Measurements from ENCODE around the gene FHIP2A. TPM values are rescaled to one million over a fixed set of nuclear protein-coding genes. Genes with fewer than 3 reads are reported as not detected.

The FHIP2A gene
- total RNA-seq, 1 donor from 2014 or later = 59.3 TPM

DNA sequence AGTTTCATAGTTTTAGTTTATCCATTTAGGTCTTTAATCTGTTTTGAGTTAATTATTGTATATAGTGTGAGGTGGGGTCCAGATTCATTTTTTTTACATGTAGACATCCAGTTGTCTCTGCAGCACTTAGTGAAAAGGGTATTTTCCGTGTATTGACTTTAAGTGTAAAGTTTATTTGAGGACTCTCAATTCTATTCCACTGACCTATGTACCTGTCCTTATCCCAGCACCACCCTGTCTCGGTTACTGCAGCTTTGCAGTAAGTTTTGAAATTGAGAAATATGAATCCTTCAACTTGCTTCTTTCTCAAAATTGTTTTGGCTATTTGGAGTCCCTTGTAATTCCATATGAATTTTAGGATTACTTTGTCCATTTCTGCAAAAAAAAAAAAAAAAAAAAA lies 29.8 kb downstream of the FHIP2A start:
- Mint-ChIP-seq H3K27me3 (ENCODE audit: unreplicated experiment) (no peaks in the 10 kb centered on the region), H3K4me1 (ENCODE audit: unreplicated experiment) (peaks cover 21% of the 10 kb centered on the region), H3K4me3 (ENCODE audit: unreplicated experiment) (no peak overlapping the region), H3K27ac (ENCODE audit: unreplicated experiment) (no peak overlapping the region), H3K36me3 (ENCODE audit: unreplicated experiment) (peaks cover 82% of the 10 kb centered on the region), H3K9me3 (ENCODE audit: unreplicated experiment) (peaks cover 4% of the 10 kb centered on the region)
- DNase-seq (ENCODE audit: extremely low spot score, unreplicated experiment) = no peak
- TF ChIP-seq, protein P1, sequence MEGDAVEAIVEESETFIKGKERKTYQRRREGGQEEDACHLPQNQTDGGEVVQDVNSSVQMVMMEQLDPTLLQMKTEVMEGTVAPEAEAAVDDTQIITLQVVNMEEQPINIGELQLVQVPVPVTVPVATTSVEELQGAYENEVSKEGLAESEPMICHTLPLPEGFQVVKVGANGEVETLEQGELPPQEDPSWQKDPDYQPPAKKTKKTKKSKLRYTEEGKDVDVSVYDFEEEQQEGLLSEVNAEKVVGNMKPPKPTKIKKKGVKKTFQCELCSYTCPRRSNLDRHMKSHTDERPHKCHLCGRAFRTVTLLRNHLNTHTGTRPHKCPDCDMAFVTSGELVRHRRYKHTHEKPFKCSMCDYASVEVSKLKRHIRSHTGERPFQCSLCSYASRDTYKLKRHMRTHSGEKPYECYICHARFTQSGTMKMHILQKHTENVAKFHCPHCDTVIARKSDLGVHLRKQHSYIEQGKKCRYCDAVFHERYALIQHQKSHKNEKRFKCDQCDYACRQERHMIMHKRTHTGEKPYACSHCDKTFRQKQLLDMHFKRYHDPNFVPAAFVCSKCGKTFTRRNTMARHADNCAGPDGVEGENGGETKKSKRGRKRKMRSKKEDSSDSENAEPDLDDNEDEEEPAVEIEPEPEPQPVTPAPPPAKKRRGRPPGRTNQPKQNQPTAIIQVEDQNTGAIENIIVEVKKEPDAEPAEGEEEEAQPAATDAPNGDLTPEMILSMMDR (IDR thresholded peaks at IDR 0.05) = no peak

DNA sequence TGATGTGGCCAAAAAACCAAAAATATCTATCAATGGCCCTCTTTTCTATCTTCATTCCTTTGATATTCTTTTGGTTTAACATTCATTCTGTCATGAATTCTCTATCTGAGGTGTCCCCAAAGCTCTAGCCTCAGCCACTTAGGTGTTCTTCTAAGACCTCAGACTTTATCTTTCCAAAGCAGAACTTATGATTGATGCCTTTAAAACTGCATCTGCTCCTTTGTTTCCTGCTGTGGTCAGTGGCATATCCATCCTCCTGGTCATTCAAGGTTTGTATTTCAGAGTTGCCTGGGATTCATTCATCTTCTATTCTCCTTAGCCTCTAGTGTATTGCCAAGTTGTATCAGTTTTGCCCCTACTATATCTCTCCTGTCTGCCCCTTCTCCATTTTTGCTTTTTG lies 30.6 kb downstream of the FHIP2A start:
- Mint-ChIP-seq H3K27ac (ENCODE audit: unreplicated experiment) (no peak overlapping the region), H3K4me1 (ENCODE audit: unreplicated experiment) (peaks cover 29% of the 10 kb centered on the region), H3K27me3 (ENCODE audit: unreplicated experiment) (no peaks in the 10 kb centered on the region), H3K9me3 (ENCODE audit: unreplicated experiment) (peaks cover 4% of the 10 kb centered on the region), H3K4me3 (ENCODE audit: unreplicated experiment) (no peak overlapping the region), H3K36me3 (ENCODE audit: unreplicated experiment) (peaks cover 74% of the 10 kb centered on the region)
- no peak for DNase-seq (ENCODE audit: extremely low spot score, unreplicated experiment)
- TF ChIP-seq, protein P1 (IDR thresholded peaks at IDR 0.05) = no peak

DNA sequence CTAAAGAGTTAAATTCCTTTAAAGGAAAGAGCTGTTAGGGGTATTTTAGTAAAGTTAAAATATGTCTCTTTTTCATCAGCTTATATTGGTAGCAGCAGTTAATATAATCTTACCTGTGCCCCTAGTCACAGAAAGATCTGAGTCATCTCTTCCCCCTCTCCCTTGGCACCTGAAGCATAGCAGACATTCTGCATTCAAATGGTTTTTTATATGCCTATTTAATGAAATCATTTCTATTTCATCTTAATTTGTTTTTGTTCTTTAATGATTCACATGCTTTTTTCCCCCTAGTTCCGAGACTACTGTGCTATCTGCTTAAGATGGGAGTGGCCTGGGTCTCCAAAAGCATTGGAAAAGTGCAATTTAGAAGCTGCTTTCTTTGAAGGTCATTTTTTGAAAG lies 33.3 kb downstream of the FHIP2A start:
- H3K36me3 Mint-ChIP-seq (ENCODE audit: unreplicated experiment) = peaks cover 72% of the 10 kb centered on the region
- H3K4me1 Mint-ChIP-seq (ENCODE audit: unreplicated experiment) = peaks cover 50% of the 10 kb centered on the region
- H3K27me3 Mint-ChIP-seq (ENCODE audit: unreplicated experiment) = no peaks in the 10 kb centered on the region

DNA sequence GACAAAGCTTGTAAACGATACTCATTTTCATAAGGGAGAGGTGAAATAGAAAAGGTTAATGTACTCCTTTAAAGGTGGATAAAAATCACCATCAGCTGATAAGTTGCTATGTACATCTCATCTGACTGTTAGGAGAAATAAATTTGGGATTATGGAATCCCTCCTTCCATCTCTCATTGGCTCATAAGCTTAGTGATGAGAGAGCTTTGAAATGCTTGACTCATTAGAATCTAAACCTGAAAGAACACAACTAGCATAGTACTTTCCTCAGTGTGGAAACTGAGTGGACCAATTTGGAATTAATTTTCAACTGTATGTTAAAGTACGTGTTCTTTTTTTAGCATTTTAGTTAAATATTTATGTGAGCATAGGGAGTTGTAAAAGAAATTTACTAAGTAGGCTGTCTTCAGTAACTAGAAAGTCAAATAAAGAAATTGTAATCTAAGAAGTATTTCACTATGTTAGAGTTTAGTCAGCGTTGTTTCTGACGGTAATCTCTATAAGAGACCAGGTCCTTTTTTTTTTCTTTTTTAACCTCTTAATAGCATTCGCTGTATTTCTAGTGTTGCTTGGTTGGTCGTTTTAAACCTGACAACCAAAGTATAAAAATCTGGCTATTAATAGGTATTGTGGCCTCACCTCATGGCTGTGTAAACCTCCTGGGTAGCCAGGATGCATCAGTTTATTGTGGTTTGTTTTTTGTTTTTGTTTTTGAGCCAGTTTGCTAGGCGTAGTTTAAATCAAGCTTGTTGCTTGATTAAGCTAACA lies 34.4 kb downstream of the FHIP2A start:
- H3K36me3 Mint-ChIP-seq (ENCODE audit: unreplicated experiment) = peaks cover 69% of the 10 kb centered on the region
- H3K4me3 Mint-ChIP-seq (ENCODE audit: unreplicated experiment) = peak overlapping the region; percentile 59

More for the DNA sequence above, 33.3 kb downstream of the FHIP2A start:
- DNase-seq (ENCODE audit: extremely low spot score, unreplicated experiment) = no peak
- H3K9me3 Mint-ChIP-seq (ENCODE audit: unreplicated experiment) = no peaks in the 10 kb centered on the region
- peak overlapping the region; percentile 94 for H3K27ac Mint-ChIP-seq (ENCODE audit: unreplicated experiment)
- no peak overlapping the region for H3K4me3 Mint-ChIP-seq (ENCODE audit: unreplicated experiment)
- TF ChIP-seq, protein P1 (IDR thresholded peaks at IDR 0.05) = no peak

More for the DNA sequence above, 34.4 kb downstream of the FHIP2A start:
- peaks cover 50% of the 10 kb centered on the region for H3K4me1 Mint-ChIP-seq (ENCODE audit: unreplicated experiment)
- H3K9me3 Mint-ChIP-seq (ENCODE audit: unreplicated experiment) = no peaks in the 10 kb centered on the region
- H3K27ac Mint-ChIP-seq (ENCODE audit: unreplicated experiment) = peak overlapping the region; percentile 94
- TF ChIP-seq, protein P1 (IDR thresholded peaks at IDR 0.05) = no peak
- no peak for DNase-seq (ENCODE audit: extremely low spot score, unreplicated experiment)
- H3K27me3 Mint-ChIP-seq (ENCODE audit: unreplicated experiment) = no peaks in the 10 kb centered on the region
